HG03159 (cell line): ENCODE data around the gene COL19A1.

ENCODE experiments used
- ATAC-seq: cut with Tn5 transposase; IDR thresholded peaks from one replicate; pipeline ENCODE4 v1.9.1; 2021; ENCODE audit warnings: mild to moderate bottlenecking, moderate library complexity; ENCODE audit not compliant: unreplicated experiment

Gene COL19A1

GRCh38 chr6:70113171-70113570 is 246.8 kb downstream of the COL19A1 start:
- no peak for ATAC-seq

- no peak for ATAC-seq
These were observed 252.3 kb downstream of the COL19A1 start for GRCh38 chr6:70118670-70119069.

GRCh38 chr6:70119218-70119835 is 253.0 kb downstream of the COL19A1 start:
- ATAC-seq = no peak

GRCh38 chr6:70124443-70124842 is 258.1 kb downstream of the COL19A1 start:
- no peak for ATAC-seq

- ATAC-seq = no peak
These were observed 258.7 kb downstream of the COL19A1 start for GRCh38 chr6:70124882-70125545.

GRCh38 chr6:70125602-70126001 is 259.2 kb downstream of the COL19A1 start:
- ATAC-seq = no peak

GRCh38 chr6:70129341-70129740 is 263.0 kb downstream of the COL19A1 start:
- ATAC-seq = no peak

GRCh38 chr6:70130865-70131264 is 264.5 kb downstream of the COL19A1 start:
- peak; percentile 30 for ATAC-seq

GRCh38 chr6:70131528-70131927 is 265.2 kb downstream of the COL19A1 start:
- peak; percentile 89 for ATAC-seq

GRCh38 chr6:70133246-70133645 is 266.9 kb downstream of the COL19A1 start:
- no peak for ATAC-seq

- ATAC-seq = no peak
These were observed 268.2 kb downstream of the COL19A1 start for GRCh38 chr6:70134542-70134941.

GRCh38 chr6:70135219-70136160 is 269.1 kb downstream of the COL19A1 start:
- no peak for ATAC-seq

GRCh38 chr6:70136996-70137395 is 270.6 kb downstream of the COL19A1 start:
- no peak for ATAC-seq

GRCh38 chr6:70140496-70140895 is 274.1 kb downstream of the COL19A1 start:
- no peak for ATAC-seq

GRCh38 chr6:70142034-70142433 is 275.7 kb downstream of the COL19A1 start:
- no peak for ATAC-seq

GRCh38 chr6:70145178-70145577 is 278.8 kb downstream of the COL19A1 start:
- no peak for ATAC-seq

- ATAC-seq = no peak
These were observed 282.9 kb downstream of the COL19A1 start for GRCh38 chr6:70149209-70149788.

GRCh38 chr6:70150521-70150920 is 284.2 kb downstream of the COL19A1 start:
- no peak for ATAC-seq

- no peak for ATAC-seq
These were observed 285.3 kb downstream of the COL19A1 start for GRCh38 chr6:70151616-70152015.

- no peak for ATAC-seq
These were observed 286.4 kb downstream of the COL19A1 start for GRCh38 chr6:70152786-70153185.

GRCh38 chr6:70157086-70157485 is 290.7 kb downstream of the COL19A1 start:
- no peak for ATAC-seq
